ENCODE results near the gene FBN1. TPM values are rescaled to one million over a fixed set of nuclear protein-coding genes. Genes with fewer than 3 reads are reported as not detected.

The FBN1 gene
- total RNA-seq, 1 donor from 2014 or later = 102 TPM

DNA sequence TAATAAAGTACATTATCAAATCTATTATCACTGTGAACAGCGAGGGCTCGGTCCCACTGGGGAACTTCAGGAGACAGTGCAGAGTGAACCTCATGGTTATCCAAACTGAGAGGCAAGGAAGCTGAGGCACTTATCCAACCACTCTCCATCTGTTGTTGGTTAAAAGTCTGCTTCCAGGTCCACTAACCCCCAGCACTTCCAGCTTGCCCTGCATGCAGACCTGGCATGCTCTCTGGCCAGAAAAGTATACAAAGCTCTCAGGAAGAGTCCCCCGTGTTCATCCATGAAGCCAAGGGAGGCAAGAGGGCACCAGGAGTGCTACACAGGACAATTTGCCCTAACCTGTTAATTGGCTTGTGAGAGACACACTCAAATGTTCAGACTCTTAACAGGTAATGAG, 36.0 kb downstream of the FBN1 start:
- Histone ChIP-seq H3K4me3 (no peak overlapping the region), H3K27me3 (no peaks in the 10 kb centered on the region), H3K36me3 (peaks cover 0 to 4% of the 10 kb centered on the region in 2 donors), H3K27ac (no peak overlapping the region), H3K4me1 (peaks cover 3% of the 10 kb centered on the region), H3K9me3 (no peaks in the 10 kb centered on the region)
- no peak for DNase-seq (ENCODE audit: extremely low spot score in 2 of 2)
- intact Hi-C loops (cut with DNase I) = no loop called here
- TF ChIP-seq POLR2A (IDR thresholded peaks at IDR 0.05) (no peak), POLR2AphosphoS5 (IDR thresholded peaks at IDR 0.05; ENCODE audit: insufficient read depth in 1 of 2, low read depth in 1 of 2) (no peak)
- TF ChIP-seq, protein P1, sequence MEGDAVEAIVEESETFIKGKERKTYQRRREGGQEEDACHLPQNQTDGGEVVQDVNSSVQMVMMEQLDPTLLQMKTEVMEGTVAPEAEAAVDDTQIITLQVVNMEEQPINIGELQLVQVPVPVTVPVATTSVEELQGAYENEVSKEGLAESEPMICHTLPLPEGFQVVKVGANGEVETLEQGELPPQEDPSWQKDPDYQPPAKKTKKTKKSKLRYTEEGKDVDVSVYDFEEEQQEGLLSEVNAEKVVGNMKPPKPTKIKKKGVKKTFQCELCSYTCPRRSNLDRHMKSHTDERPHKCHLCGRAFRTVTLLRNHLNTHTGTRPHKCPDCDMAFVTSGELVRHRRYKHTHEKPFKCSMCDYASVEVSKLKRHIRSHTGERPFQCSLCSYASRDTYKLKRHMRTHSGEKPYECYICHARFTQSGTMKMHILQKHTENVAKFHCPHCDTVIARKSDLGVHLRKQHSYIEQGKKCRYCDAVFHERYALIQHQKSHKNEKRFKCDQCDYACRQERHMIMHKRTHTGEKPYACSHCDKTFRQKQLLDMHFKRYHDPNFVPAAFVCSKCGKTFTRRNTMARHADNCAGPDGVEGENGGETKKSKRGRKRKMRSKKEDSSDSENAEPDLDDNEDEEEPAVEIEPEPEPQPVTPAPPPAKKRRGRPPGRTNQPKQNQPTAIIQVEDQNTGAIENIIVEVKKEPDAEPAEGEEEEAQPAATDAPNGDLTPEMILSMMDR (IDR thresholded peaks at IDR 0.05) = no peak

DNA sequence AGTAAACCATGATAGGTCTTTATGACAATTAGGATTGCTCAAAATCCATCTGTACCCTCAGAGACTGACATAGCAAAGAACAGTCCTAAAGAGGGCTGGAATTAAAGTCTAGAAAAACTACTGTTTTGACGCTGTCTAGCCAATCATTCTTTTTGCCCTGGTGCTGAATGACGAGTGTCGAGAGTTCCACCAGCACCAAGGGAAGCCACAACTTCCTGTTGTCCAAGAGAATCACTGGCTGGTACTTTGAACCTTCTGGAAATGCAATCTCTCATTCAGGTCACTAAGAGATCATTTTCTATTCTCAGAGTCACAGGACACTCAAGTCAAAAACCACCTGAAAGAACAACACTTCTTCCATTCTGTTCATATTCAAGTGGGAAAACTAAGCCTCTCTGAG, 37.7 kb downstream of the FBN1 start:
- H3K4me1 ChIP-seq = peaks cover 19% of the 10 kb centered on the region
- peaks cover 0 to 4% of the 10 kb centered on the region in 2 donors for H3K36me3 ChIP-seq
- intact Hi-C loops (cut with DNase I) = no loop called here

DNA sequence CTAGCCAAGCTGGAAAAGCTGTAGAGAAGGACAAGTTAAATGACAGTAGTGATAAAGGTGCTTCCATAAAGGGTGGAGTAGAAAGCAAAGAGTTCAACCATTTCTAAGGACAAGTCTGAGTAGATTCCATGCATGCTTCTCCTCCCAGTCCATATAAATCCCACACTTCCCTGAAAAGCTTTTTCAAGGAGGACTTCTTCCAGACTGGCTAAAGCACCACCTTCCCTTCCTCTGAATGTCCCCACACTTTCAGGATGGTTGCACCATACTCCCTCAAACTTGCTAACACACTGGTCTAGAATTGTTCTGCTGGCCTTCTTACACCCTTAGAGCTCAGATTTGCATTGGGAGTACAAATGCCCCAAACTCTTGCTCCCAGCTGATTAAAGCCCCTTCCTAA, 40.9 kb downstream of the FBN1 start:
- Histone ChIP-seq H3K4me1 (peaks cover 27% of the 10 kb centered on the region), H3K27ac (no peak overlapping the region), H3K27me3 (no peaks in the 10 kb centered on the region), H3K36me3 (peaks cover 0 to 10% of the 10 kb centered on the region in 2 donors), H3K4me3 (no peak overlapping the region), H3K9me3 (no peaks in the 10 kb centered on the region)
- intact Hi-C loops (cut with DNase I) = no loop called here
- TF ChIP-seq POLR2A (IDR thresholded peaks at IDR 0.05) (no peak), POLR2AphosphoS5 (IDR thresholded peaks at IDR 0.05; ENCODE audit: insufficient read depth in 1 of 2, low read depth in 1 of 2) (no peak)
- TF ChIP-seq, protein P1 (IDR thresholded peaks at IDR 0.05) = no peak
- DNase-seq (ENCODE audit: extremely low spot score in 2 of 2) = no peak

More for the DNA sequence above, 37.7 kb downstream of the FBN1 start:
- no peak overlapping the region for H3K27ac ChIP-seq
- no peak overlapping the region for H3K4me3 ChIP-seq
- H3K9me3 ChIP-seq = no peaks in the 10 kb centered on the region
- H3K27me3 ChIP-seq = no peaks in the 10 kb centered on the region
- no peak for DNase-seq (ENCODE audit: extremely low spot score in 2 of 2)
- TF ChIP-seq, protein P1 (IDR thresholded peaks at IDR 0.05) = no peak
- TF ChIP-seq POLR2A (IDR thresholded peaks at IDR 0.05) (no peak), POLR2AphosphoS5 (IDR thresholded peaks at IDR 0.05; ENCODE audit: insufficient read depth in 1 of 2, low read depth in 1 of 2) (no peak)

DNA sequence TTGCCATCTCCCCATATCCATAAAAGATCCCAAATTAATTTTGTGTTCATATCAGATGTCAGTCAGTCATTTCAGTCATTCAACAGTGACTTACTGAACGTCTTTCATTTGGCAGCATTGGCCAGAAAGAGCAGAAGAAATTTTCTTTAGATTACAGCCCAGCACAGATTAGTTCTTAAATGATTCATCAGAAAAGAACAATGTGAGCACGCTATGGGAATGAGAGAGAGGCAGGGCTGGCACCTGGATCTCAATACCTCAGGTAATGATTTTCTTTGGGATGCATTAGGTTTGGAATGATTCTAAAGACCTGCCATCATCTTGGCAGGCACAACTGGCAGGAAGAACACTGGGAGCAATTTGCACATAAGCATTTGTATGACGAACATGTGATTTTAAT, 41.6 kb downstream of the FBN1 start:
- intact Hi-C loops (cut with DNase I) = no loop called here

DNA sequence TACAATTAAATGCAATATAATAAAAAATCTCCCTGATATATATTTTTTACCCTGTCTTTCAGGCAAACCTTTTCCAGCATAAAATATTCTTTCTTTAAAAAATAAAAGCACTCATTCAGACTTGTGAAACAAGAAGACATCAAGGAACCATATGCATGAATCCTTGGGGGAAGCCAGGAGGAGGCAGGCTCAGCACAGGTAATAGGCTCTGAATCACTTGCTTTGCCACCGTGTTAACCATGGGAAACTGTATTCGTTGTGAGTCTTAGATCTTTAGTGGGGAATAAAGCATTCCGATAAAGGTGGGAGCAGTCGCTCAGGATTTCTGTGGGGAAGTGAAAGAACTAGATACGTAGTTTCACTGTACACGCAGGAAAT, 42.4 kb downstream of the FBN1 start:
- H3K27me3 ChIP-seq = no peaks in the 10 kb centered on the region
- H3K36me3 ChIP-seq = peaks cover 0 to 6% of the 10 kb centered on the region in 2 donors
- H3K27ac ChIP-seq = peak overlapping the region; percentile 13
- H3K9me3 ChIP-seq = no peaks in the 10 kb centered on the region
- peaks cover 27% of the 10 kb centered on the region for H3K4me1 ChIP-seq
- no peak for TF ChIP-seq POLR2A (IDR thresholded peaks at IDR 0.05)
- TF ChIP-seq, protein P1 (IDR thresholded peaks at IDR 0.05) = no peak
- TF ChIP-seq POLR2AphosphoS5 (IDR thresholded peaks at IDR 0.05; ENCODE audit: insufficient read depth in 1 of 2, low read depth in 1 of 2) = no peak
- intact Hi-C loops (cut with DNase I) = no loop called here
- DNase-seq (ENCODE audit: extremely low spot score in 2 of 2) = no peak
- no peak overlapping the region for H3K4me3 ChIP-seq

More for the DNA sequence above, 41.6 kb downstream of the FBN1 start:
- peaks cover 0 to 10% of the 10 kb centered on the region in 2 donors for H3K36me3 ChIP-seq
- H3K27me3 ChIP-seq = no peaks in the 10 kb centered on the region
- peak overlapping the region; percentile 13 for H3K27ac ChIP-seq
- no peak for DNase-seq (ENCODE audit: extremely low spot score in 2 of 2)
- TF ChIP-seq POLR2A (IDR thresholded peaks at IDR 0.05) (no peak), POLR2AphosphoS5 (IDR thresholded peaks at IDR 0.05; ENCODE audit: insufficient read depth in 1 of 2, low read depth in 1 of 2) (no peak)
- TF ChIP-seq, protein P1 (IDR thresholded peaks at IDR 0.05) = no peak
- H3K9me3 ChIP-seq = no peaks in the 10 kb centered on the region
- H3K4me3 ChIP-seq = no peak overlapping the region
- H3K4me1 ChIP-seq = peaks cover 27% of the 10 kb centered on the region

All from vagina (tissue), 2 donors.